Stimulated activated CD4-positive, alpha-beta T cell treated with anti-CD3 and anti-CD28 coated beads, Interleukin-12 subunit alpha, Interleukin-12 subunit beta, amount 100 ng/mL, for 48 hours (primary cell): ENCODE data around the gene REPS1.

ENCODE experiments used
- DNase-seq, 3 donors: peaks; one replicate each; pipeline ENCODE4 v3.0.0-alpha.2; 2020; ENCODE audit warnings: low read depth in 2 of 3, low spot score in 1 of 3

Gene REPS1

GRCh38 chr6:138931660-138932059, 56.4 kb downstream of the REPS1 start:
- no peak for DNase-seq

- no peak for DNase-seq
These were observed 61.5 kb downstream of the REPS1 start for GRCh38 chr6:138926579-138926978.

- DNase-seq: no peak
These were observed 62.2 kb downstream of the REPS1 start for GRCh38 chr6:138925806-138926205.

GRCh38 chr6:138923561-138923960, 64.5 kb downstream of the REPS1 start:
- no peak for DNase-seq

- DNase-seq: no peak
These were observed 67.1 kb downstream of the REPS1 start for GRCh38 chr6:138920906-138921305.

GRCh38 chr6:138914701-138915100, 73.4 kb downstream of the REPS1 start:
- no peak for DNase-seq

- DNase-seq: no peak
These were observed 75.7 kb downstream of the REPS1 start for GRCh38 chr6:138912308-138912707.

- no peak for DNase-seq
These were observed 78.1 kb downstream of the REPS1 start for GRCh38 chr6:138909975-138910374.

- DNase-seq: no peak
These were observed 78.5 kb downstream of the REPS1 start for GRCh38 chr6:138909511-138909910.

GRCh38 chr6:138907167-138907566, 80.9 kb downstream of the REPS1 start:
- DNase-seq: no peak

- no peak for DNase-seq
These were observed 91.0 kb downstream of the REPS1 start for GRCh38 chr6:138897031-138897430.

- no peak for DNase-seq
These were observed 91.8 kb downstream of the REPS1 start for GRCh38 chr6:138896104-138896756.

GRCh38 chr6:138891255-138891986, 96.6 kb downstream of the REPS1 start:
- DNase-seq: no peak

- DNase-seq: no peak
These were observed 102.8 kb downstream of the REPS1 start for GRCh38 chr6:138885156-138885819.

- DNase-seq: no peak
These were observed 105.6 kb downstream of the REPS1 start for GRCh38 chr6:138882369-138883017.

GRCh38 chr6:138873191-138873590, 114.9 kb downstream of the REPS1 start:
- no peak for DNase-seq

GRCh38 chr6:138869398-138869797, 118.7 kb downstream of the REPS1 start:
- DNase-seq: no peak

GRCh38 chr6:138868181-138868580, 119.9 kb downstream of the REPS1 start:
- no peak for DNase-seq

GRCh38 chr6:138865480-138866109, 122.5 kb downstream of the REPS1 start:
- no peak for DNase-seq

GRCh38 chr6:138864343-138864890, 123.6 kb downstream of the REPS1 start:
- no peak for DNase-seq

GRCh38 chr6:138863321-138863720, 124.7 kb downstream of the REPS1 start:
- no peak for DNase-seq
